Transverse colon (tissue), 3 donors: ENCODE results near the gene NEUROD2.

Experiments used
- CTCF ChIP-seq, 5 experiments: fragments of 200-600 bp in 3 of 5; fragments of 450-650 bp in 2 of 5; sonication (generic) in 3 of 5; IDR thresholded peaks; 1 replicate in 2 of 5; 2 replicates in 3 of 5; pipeline ENCODE4 v1.5.1; 2016 to 2017; ENCODE audit warnings: antibody characterized with exemption in 5 of 5, inconsistent platforms in 3 of 5, mild to moderate bottlenecking in 2 of 5, moderate library complexity in 1 of 5
- EP300 ChIP-seq: sonication (generic); formaldehyde crosslinking; IDR thresholded peaks from one replicate; pipeline ENCODE4 v1.6.1; 2017; ENCODE audit warnings: antibody characterized with exemption, low read depth
- POLR2A ChIP-seq: fragments of 450-650 bp; IDR thresholded peaks from one replicate; pipeline ENCODE4 v1.6.1; 2016; ENCODE audit warnings: antibody characterized with exemption, mild to moderate bottlenecking, moderate library complexity

DNA sequence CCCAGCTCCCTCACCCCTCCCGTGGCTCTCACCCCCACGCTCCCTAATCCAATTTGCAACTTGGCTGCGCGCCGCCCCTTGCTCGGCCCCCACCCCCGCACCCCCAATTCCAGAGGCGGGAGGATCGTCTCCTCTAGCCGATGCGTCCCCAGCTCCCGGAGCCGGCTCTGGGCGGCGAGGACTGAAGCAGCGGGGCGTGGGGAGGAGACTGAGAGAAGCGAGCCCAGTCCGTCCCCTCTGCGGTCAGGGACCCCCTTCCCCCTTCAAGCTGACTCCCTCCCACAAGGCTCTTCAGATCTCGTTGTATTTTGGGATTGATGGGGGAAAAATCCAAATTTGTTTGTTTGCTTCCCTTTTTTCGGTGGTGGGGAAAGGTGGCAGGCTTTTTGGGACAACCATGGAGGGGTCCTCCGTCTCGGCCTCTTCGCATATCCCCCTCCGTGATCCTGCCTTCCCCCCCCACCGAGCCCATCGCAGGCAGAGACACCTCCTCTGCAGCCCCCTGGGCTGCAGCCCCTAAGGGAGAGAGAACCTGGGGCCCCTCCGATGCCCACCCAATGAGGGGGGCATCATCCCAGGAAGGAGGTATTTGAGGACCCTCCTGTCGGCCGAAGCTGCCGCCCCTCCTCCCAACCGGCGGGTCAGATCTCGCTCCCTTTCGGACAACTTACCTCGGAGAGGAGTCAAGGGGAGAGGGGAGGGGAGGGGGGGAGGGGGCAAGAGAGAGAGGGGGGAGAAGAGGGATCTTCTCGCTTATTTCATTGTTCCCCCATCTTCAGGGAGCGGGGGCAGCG is 466 bp downstream of the NEUROD2 start:
- TF ChIP-seq CTCF (IDR thresholded peaks at IDR 0.05) (no peak), POLR2A (no peak), EP300 (no peak)
